OCI-LY7 (cell line): Measurements from ENCODE around the gene SLC27A1. TPM values are rescaled to one million over a fixed set of nuclear protein-coding genes. Genes with fewer than 3 reads are reported as not detected.
"Not testable (repeated sequence)": the region's sequence is repeated elsewhere in the genome, so short reads cannot be mapped to it uniquely, and the experiment has no call there.

ENCODE experiments used
- BruUV-seq: library from RNA; stranded (reverse); fragments of 400-500 nt; replicated peaks from 2 replicates; lab custom pipeline; 2021; lab: Mats Ljungman, UMichigan
- CTCF ChIA-PET: fragments of 300-600 bp; sonication (Branson Sonifier 250); formaldehyde crosslinking; loops from one replicate; lab custom pipeline; 2022; ENCODE audit warnings: antibody characterized with exemption; ENCODE audit not compliant: unreplicated experiment; lab: Charles Lee
- POLR2A ChIA-PET: fragments of 300-600 bp; sonication (Branson Sonifier 250); formaldehyde crosslinking; loops from one replicate; lab custom pipeline; 2022; ENCODE audit warnings: antibody characterized with exemption; lab: Charles Lee
- DNase-seq: peaks from one replicate; pipeline ENCODE4 v3.0.0-alpha.2; 2015; ENCODE audit warnings: low spot score
- H2AFZ ChIP-seq: fragments of 200-600 bp; sonication (generic), shearing (Covaris generic); 2 replicates; pipeline ENCODE4 v1.6.1; 2014; ENCODE audit warnings: mild to moderate bottlenecking, antibody characterized with exemption, low read length, moderate library complexity
- H3K27ac ChIP-seq: fragments of 200-600 bp; sonication (generic); 2 replicates; pipeline ENCODE4 v1.5.1; 2014; ENCODE audit warnings: mixed run types, low read depth, mild to moderate bottlenecking, moderate library complexity, low read length, inconsistent platforms; ENCODE audit not compliant: poor library complexity, severe bottlenecking
- H3K36me3 ChIP-seq: fragments of 200-600 bp; sonication (generic); 2 replicates; pipeline ENCODE4 v1.6.1; 2014; ENCODE audit warnings: mild to moderate bottlenecking, antibody characterized with exemption, low read length, moderate library complexity, mixed read lengths; ENCODE audit not compliant: insufficient read depth
- H3K4me1 ChIP-seq: fragments of 200-600 bp; sonication (generic); 2 replicates; pipeline ENCODE4 v1.5.1; 2014; ENCODE audit warnings: mild to moderate bottlenecking, low read length; ENCODE audit not compliant: insufficient read depth, poor library complexity, severe bottlenecking
- H3K4me2 ChIP-seq: fragments of 200-600 bp; sonication (generic); 2 replicates; pipeline ENCODE4 v1.6.1; 2014; ENCODE audit warnings: mild to moderate bottlenecking, low read length
- H3K4me3 ChIP-seq: fragments of 200-600 bp; sonication (generic); 2 replicates; pipeline ENCODE4 v1.5.1; 2014; ENCODE audit warnings: mild to moderate bottlenecking, low read depth, low read length; ENCODE audit not compliant: poor library complexity, severe bottlenecking
- H3K79me2 ChIP-seq: fragments of 200-600 bp; sonication (generic); 2 replicates; pipeline ENCODE4 v1.6.1; 2016; ENCODE audit warnings: low read depth, mild to moderate bottlenecking, low read length, moderate library complexity, mixed read lengths; ENCODE audit not compliant: insufficient read depth
- H3K9me2 ChIP-seq: fragments of 200-600 bp; sonication (generic); 2 replicates; pipeline ENCODE4 v1.6.1; 2016; ENCODE audit warnings: mild to moderate bottlenecking, low read length, mixed read lengths; ENCODE audit not compliant: insufficient read depth
- H3K9me3 ChIP-seq: fragments of 200-600 bp; sonication (generic); 2 replicates; pipeline ENCODE4 v1.6.1; 2014; ENCODE audit warnings: mild to moderate bottlenecking, mixed run types, low read length, mixed read lengths
- H4K20me1 ChIP-seq: fragments of 200-600 bp; sonication (generic); 2 replicates; pipeline ENCODE4 v1.6.1; 2014; ENCODE audit warnings: mild to moderate bottlenecking, antibody characterized with exemption, low read length, moderate library complexity, mixed read lengths; ENCODE audit not compliant: insufficient read depth
- CTCF ChIP-seq: fragments of 200-600 bp; sonication (generic); conservative IDR thresholded peaks from 2 replicates; pipeline ENCODE4 v1.5.1; 2014; ENCODE audit warnings: mild to moderate bottlenecking, antibody characterized with exemption, low read length, moderate library complexity, mixed read lengths
- EZH2phosphoT487 ChIP-seq: fragments of 200-600 bp; sonication (generic); IDR thresholded peaks from 2 replicates; pipeline ENCODE4 v1.6.1; 2018; ENCODE audit warnings: low read depth, borderline replicate concordance, mild to moderate bottlenecking, mixed run types, antibody characterized with exemption, low read length, moderate library complexity, mixed read lengths
- intact Hi-C: fragments of 100-400 bp; cut with micrococcal nuclease; formaldehyde crosslinking; loops from one replicate; pipeline ENCODE4 v1.10.0; 2022; ENCODE audit not compliant: unreplicated experiment
- total RNA-seq, 2 experiments: library from RNA; depleted of rRNA in 1 of 2; stranded (reverse); fragments of >200 nt in 1 of 2; shearing (Covaris generic) in 1 of 2; gene quantifications; 2 replicates each; pipeline ENCODE4 v1.2.3, GENCODE V29; 2014 to 2022

The SLC27A1 gene
- total RNA-seq, 2 experiments from 2014 or later = 2.5 to 3.2 TPM

GRCh38 chr19:17497149-17497798 lies 26.9 kb downstream of the SLC27A1 start:
- Histone ChIP-seq H3K27ac (no peak overlapping the region), H4K20me1 (no peaks in the 10 kb centered on the region), H3K4me3 (no peak overlapping the region), H3K9me3 (no peaks in the 10 kb centered on the region), H3K9me2 (no peaks in the 10 kb centered on the region), H3K79me2 (no peaks in the 10 kb centered on the region), H2AFZ (no peak overlapping the region), H3K4me1 (peaks cover 20% of the 10 kb centered on the region), H3K4me2 (0 out of 2 replicates have a peak overlapping the region, but pooled peaks have one; percentile 3), H3K36me3 (0 out of 2 replicates have a peak, but pooled peaks cover 4% of the 10 kb centered on the region)
- POLR2A ChIA-PET = no interaction called here
- intact Hi-C loops = loop anchor here (2.0 to 5.0 kb wide), 2 partner anchors 26 to 75 kb away; no protein-coding TSS in a partner anchor
- CTCF ChIA-PET = interaction anchor here (1.4 to 1.8 kb wide), 2 partner anchors 14 to 33 kb away, joined by 5 to 7 read pairs; partner anchors contain the start of gene PGLS
- TF ChIP-seq CTCF = no peak
- TF ChIP-seq EZH2phosphoT487 = no peak
- no TSS peak for BruUV-seq
- no peak for DNase-seq

- H2AFZ ChIP-seq, POLR2A ChIA-PET, H3K4me3 ChIP-seq, H3K9me2 ChIP-seq, H3K36me3 ChIP-seq, CTCF ChIA-PET, H3K9me3 ChIP-seq, DNase-seq, H3K27ac ChIP-seq, H4K20me1 ChIP-seq, H3K4me2 ChIP-seq, H3K79me2 ChIP-seq, BruUV-seq: not testable (repeated sequence)
- intact Hi-C loops = loop anchor here (5.0 kb wide), 1 partner anchor 73 kb away; no protein-coding TSS in a partner anchor
- H3K4me1 ChIP-seq = peaks cover 24% of the 10 kb centered on the region
Observed at GRCh38 chr19:17499025-17499424, 28.7 kb downstream of the SLC27A1 start.

- DNase-seq = no peak
- no peaks in the 10 kb centered on the region for H4K20me1 ChIP-seq
- H3K9me2 ChIP-seq = no peaks in the 10 kb centered on the region
- peaks cover 32% of the 10 kb centered on the region for H3K4me1 ChIP-seq
- CTCF ChIA-PET = no interaction called here
- no peaks in the 10 kb centered on the region for H3K9me3 ChIP-seq
- no peak overlapping the region for H3K4me3 ChIP-seq
- 0 out of 2 replicates have a peak, but pooled peaks cover 4% of the 10 kb centered on the region for H3K36me3 ChIP-seq
- H3K27ac ChIP-seq = no peak overlapping the region
- POLR2A ChIA-PET = no interaction called here
- H2AFZ ChIP-seq = no peak overlapping the region
- no peaks in the 10 kb centered on the region for H3K79me2 ChIP-seq
- intact Hi-C loops = loop anchor here (5.0 kb wide), 1 partner anchor 72 kb away; no protein-coding TSS in a partner anchor
- no peak overlapping the region for H3K4me2 ChIP-seq
- TF ChIP-seq CTCF = no peak
- TF ChIP-seq EZH2phosphoT487 = no peak
- BruUV-seq = no TSS peak
Observed at GRCh38 chr19:17499648-17500446, 29.5 kb downstream of the SLC27A1 start.
